ENCODE data around the gene ETV7. TPM values are rescaled to one million over a fixed set of nuclear protein-coding genes. Genes with fewer than 3 reads are reported as not detected.
A peak's percentile ranks its signal among the peaks of the same experiment; 100 is the strongest.

The ETV7 gene
- total and polyA plus RNA-seq, 2 donors (not counting 1 experiment from before 2014, with no cell fraction given) = 0.40 to 1.5 TPM

DNA sequence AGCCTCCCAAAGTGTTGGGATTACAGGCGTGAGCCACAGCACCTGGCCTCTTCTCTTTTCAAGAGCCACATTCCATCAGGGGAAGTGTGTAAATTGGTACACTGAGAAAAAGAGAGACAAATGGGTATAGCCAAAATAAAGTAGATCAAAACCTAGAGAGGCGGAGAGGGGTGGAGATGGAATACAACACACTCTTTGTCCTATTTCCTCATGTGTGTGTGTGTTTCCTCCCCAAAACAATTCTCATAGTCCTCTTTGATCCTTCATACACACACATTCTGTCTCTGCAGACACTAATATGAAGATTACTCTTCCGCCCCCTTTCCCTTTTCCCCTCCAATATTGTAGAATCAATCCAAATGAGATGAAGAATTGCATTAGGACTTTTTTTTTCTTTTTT, 39.2 kb upstream of the ETV7 start:
- Histone ChIP-seq H3K36me3 (ENCODE audit: control insufficient read depth, insufficient read depth, low read length) (no peaks in the 10 kb centered on the region), H3K79me2 (ENCODE audit: control insufficient read depth, insufficient read depth, low read length) (no peaks in the 10 kb centered on the region), H3K27me3 (ENCODE audit: control insufficient read depth, insufficient read depth, low read length) (no peaks in the 10 kb centered on the region), H3K4me1 (ENCODE audit: control insufficient read depth, extremely low read depth, insufficient read depth, low read length) (peaks cover 3% of the 10 kb centered on the region), H3K9me3 (ENCODE audit: control insufficient read depth, insufficient read depth, low read depth, low read length) (no peaks in the 10 kb centered on the region), H3K4me3 (replicated peaks in 1 of 4; ENCODE audit: control extremely low read depth in 1 of 4, insufficient read depth in 1 of 4, low read depth in 3 of 4, low read length in 4 of 4) (no peak overlapping the region), H3K27ac (ENCODE audit: insufficient read depth, low read length) (no peak overlapping the region), H3K9ac (ENCODE audit: insufficient read depth, low read length) (no peak overlapping the region), H3K4me2 (ENCODE audit: extremely low read depth, insufficient read depth, low read length) (no peak overlapping the region), H4K20me1 (ENCODE audit: control insufficient read depth, extremely low read depth, insufficient read depth, low read length) (no peaks in the 10 kb centered on the region), H2AFZ (ENCODE audit: low read length) (no peak overlapping the region)
- no peak for TF ChIP-seq EZH2 (IDR thresholded peaks at IDR 0.05; ENCODE audit: low read length, missing control alignments)
- TF ChIP-seq, protein P1, sequence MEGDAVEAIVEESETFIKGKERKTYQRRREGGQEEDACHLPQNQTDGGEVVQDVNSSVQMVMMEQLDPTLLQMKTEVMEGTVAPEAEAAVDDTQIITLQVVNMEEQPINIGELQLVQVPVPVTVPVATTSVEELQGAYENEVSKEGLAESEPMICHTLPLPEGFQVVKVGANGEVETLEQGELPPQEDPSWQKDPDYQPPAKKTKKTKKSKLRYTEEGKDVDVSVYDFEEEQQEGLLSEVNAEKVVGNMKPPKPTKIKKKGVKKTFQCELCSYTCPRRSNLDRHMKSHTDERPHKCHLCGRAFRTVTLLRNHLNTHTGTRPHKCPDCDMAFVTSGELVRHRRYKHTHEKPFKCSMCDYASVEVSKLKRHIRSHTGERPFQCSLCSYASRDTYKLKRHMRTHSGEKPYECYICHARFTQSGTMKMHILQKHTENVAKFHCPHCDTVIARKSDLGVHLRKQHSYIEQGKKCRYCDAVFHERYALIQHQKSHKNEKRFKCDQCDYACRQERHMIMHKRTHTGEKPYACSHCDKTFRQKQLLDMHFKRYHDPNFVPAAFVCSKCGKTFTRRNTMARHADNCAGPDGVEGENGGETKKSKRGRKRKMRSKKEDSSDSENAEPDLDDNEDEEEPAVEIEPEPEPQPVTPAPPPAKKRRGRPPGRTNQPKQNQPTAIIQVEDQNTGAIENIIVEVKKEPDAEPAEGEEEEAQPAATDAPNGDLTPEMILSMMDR (conservative IDR thresholded peaks at IDR 0.05 in 1 of 2, IDR thresholded peaks at IDR 0.05 in 1 of 2; ENCODE audit: low read depth in 1 of 2, low read length in 2 of 2) = no peak
- no peak for DNase-seq (ENCODE audit: low read depth in 2 of 2)

DNA sequence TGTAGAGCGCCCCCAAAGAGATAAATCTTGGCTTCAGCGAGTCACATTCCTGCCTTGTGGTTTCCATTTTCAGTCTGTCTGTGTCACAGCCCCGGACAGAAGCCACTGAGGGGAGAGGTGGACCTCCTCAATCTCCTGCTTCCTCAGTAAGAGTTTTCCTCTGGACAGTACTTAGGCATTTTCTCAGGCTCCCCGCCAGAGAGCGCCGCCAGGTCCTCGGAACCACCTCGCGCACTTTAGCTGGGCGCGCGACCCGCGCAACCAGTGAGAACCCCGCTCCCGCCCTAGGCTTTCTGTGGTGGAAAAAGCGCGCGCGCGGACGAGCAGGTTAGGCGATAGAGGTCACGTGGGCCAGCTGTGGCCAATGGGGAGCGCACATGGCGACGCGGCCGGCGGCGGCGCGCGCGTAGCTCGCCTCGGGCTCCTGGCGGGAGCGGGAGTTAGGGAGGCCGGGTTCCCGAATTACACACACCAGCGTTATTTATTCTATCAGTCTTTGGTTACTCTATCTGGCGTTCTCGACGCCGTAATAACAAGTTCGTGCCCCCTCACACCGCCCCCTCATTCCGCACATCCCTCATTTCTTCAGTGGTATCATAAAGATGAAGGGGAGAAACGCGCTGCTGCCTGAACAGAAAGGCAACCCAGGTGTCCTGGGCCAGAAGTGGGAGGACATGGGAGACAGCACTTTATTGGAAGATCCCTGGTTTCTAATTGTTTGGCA, 35.8 kb upstream of the ETV7 start:
- H3K4me3 ChIP-seq (replicated peaks in 1 of 4; ENCODE audit: control extremely low read depth in 1 of 4, insufficient read depth in 1 of 4, low read depth in 3 of 4, low read length in 4 of 4) = peak overlapping the region; percentile 55 to 83 (median 68)
- peak overlapping the region; percentile 53 for H3K27ac ChIP-seq (ENCODE audit: insufficient read depth, low read length)
- H3K9ac ChIP-seq (ENCODE audit: insufficient read depth, low read length) = peak overlapping the region; percentile 57
- H3K4me1 ChIP-seq (ENCODE audit: control insufficient read depth, extremely low read depth, insufficient read depth, low read length) = peaks cover 3% of the 10 kb centered on the region
- peak overlapping the region; percentile 92 for H2AFZ ChIP-seq (ENCODE audit: low read length)
- no peaks in the 10 kb centered on the region for H3K79me2 ChIP-seq (ENCODE audit: control insufficient read depth, insufficient read depth, low read length)
- no peaks in the 10 kb centered on the region for H4K20me1 ChIP-seq (ENCODE audit: control insufficient read depth, extremely low read depth, insufficient read depth, low read length)
- H3K36me3 ChIP-seq (ENCODE audit: control insufficient read depth, insufficient read depth, low read length) = no peaks in the 10 kb centered on the region
- no peak for TF ChIP-seq EZH2 (IDR thresholded peaks at IDR 0.05; ENCODE audit: low read length, missing control alignments)
- TF ChIP-seq, protein P1 (conservative IDR thresholded peaks at IDR 0.05 in 1 of 2, IDR thresholded peaks at IDR 0.05 in 1 of 2; ENCODE audit: low read depth in 1 of 2, low read length in 2 of 2) = peak; percentile 57 to 63
- no peaks in the 10 kb centered on the region for H3K27me3 ChIP-seq (ENCODE audit: control insufficient read depth, insufficient read depth, low read length)
- H3K4me2 ChIP-seq (ENCODE audit: extremely low read depth, insufficient read depth, low read length) = peak overlapping the region; percentile 93
- no peaks in the 10 kb centered on the region for H3K9me3 ChIP-seq (ENCODE audit: control insufficient read depth, insufficient read depth, low read depth, low read length)
- peak; percentile 95 to 98 for DNase-seq (ENCODE audit: low read depth in 2 of 2)

DNA sequence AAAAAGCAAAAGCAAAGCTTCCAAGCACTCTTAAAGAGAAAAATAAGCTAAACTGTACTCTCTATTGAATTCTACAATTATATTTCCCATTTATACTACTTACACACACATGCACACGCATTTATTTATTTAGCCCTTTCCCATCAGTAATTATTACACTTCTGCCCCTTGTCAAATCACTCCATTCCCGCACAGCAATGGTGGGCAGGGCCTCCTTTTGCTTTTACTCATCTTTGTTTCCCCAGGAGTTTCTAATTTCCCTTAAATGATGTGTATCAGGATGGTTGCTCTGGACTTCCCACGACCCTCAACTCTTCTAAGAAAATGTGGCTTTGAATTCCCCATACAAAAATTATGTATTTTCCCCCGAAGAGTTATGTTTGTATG, 35.2 kb upstream of the ETV7 start:
- Histone ChIP-seq H3K4me1 (ENCODE audit: control insufficient read depth, extremely low read depth, insufficient read depth, low read length) (peaks cover 3% of the 10 kb centered on the region), H3K27ac (ENCODE audit: insufficient read depth, low read length) (peak overlapping the region; percentile 6)

More for the DNA sequence above, 35.2 kb upstream of the ETV7 start:
- Histone ChIP-seq H3K9me3 (ENCODE audit: control insufficient read depth, insufficient read depth, low read depth, low read length) (no peaks in the 10 kb centered on the region), H3K27me3 (ENCODE audit: control insufficient read depth, insufficient read depth, low read length) (no peaks in the 10 kb centered on the region), H4K20me1 (ENCODE audit: control insufficient read depth, extremely low read depth, insufficient read depth, low read length) (no peaks in the 10 kb centered on the region), H3K36me3 (ENCODE audit: control insufficient read depth, insufficient read depth, low read length) (no peaks in the 10 kb centered on the region), H3K9ac (ENCODE audit: insufficient read depth, low read length) (peak overlapping the region; percentile 57), H2AFZ (ENCODE audit: low read length) (peak overlapping the region; percentile 84), H3K79me2 (ENCODE audit: control insufficient read depth, insufficient read depth, low read length) (no peaks in the 10 kb centered on the region), H3K4me3 (replicated peaks in 1 of 4; ENCODE audit: control extremely low read depth in 1 of 4, insufficient read depth in 1 of 4, low read depth in 3 of 4, low read length in 4 of 4) (peak overlapping the region; percentile 37 to 83 (median 59)), H3K4me2 (ENCODE audit: extremely low read depth, insufficient read depth, low read length) (peak overlapping the region; percentile 90)
- no peak for DNase-seq (ENCODE audit: low read depth in 2 of 2)
- no peak for TF ChIP-seq EZH2 (IDR thresholded peaks at IDR 0.05; ENCODE audit: low read length, missing control alignments)
- TF ChIP-seq, protein P1 (conservative IDR thresholded peaks at IDR 0.05 in 1 of 2, IDR thresholded peaks at IDR 0.05 in 1 of 2; ENCODE audit: low read depth in 1 of 2, low read length in 2 of 2) = no peak

All from fibroblast of lung (primary cell).